ENCODE data around the gene NBPF12.
"Not testable (repeated sequence)": the region's sequence is repeated elsewhere in the genome, so short reads cannot be mapped to it uniquely, and the experiment has no call there.

The NBPF12 gene

GRCh38 chr1:146938242-146938902, at the start of gene NBPF12:
Gene NBPF12, plus strand, starts transcription at chr1:146938324. Its CDS starts 21,820 bp downstream, at chr1:146960144.
- H3K4me3 ChIP-seq (ENCODE audit: insufficient read length, low read depth): peak within 1 kb of the TSS; percentile 76
- peak within 1 kb of the TSS; percentile 87 for H3K9ac ChIP-seq (ENCODE audit: insufficient read length, low read depth)
- H3K27me3 ChIP-seq (ENCODE audit: insufficient read depth, insufficient read length); H3K36me3 ChIP-seq (ENCODE audit: insufficient read depth, insufficient read length, low read length); H3K9me3 ChIP-seq (ENCODE audit: insufficient read depth, low read length); H3K4me1 ChIP-seq (ENCODE audit: insufficient read depth, insufficient read length): not testable (repeated sequence)
- peak; percentile 87 for DNase-seq (ENCODE audit: low read depth, low spot score)

GRCh38 chr1:146891355-146891754, 46.8 kb upstream of the NBPF12 start:
- not testable (repeated sequence) for H3K4me3 ChIP-seq (ENCODE audit: insufficient read length, low read depth); H3K36me3 ChIP-seq (ENCODE audit: insufficient read depth, insufficient read length, low read length); H3K9ac ChIP-seq (ENCODE audit: insufficient read length, low read depth); H3K4me1 ChIP-seq (ENCODE audit: insufficient read depth, insufficient read length); H3K27me3 ChIP-seq (ENCODE audit: insufficient read depth, insufficient read length); DNase-seq (ENCODE audit: low read depth, low spot score)
- peaks cover 17% of the 10 kb centered on the region for H3K9me3 ChIP-seq (ENCODE audit: insufficient read depth, low read length)

GRCh38 chr1:146892331-146892730, 45.8 kb upstream of the NBPF12 start:
- H3K9ac ChIP-seq (ENCODE audit: insufficient read length, low read depth); H3K36me3 ChIP-seq (ENCODE audit: insufficient read depth, insufficient read length, low read length); H3K4me3 ChIP-seq (ENCODE audit: insufficient read length, low read depth); H3K4me1 ChIP-seq (ENCODE audit: insufficient read depth, insufficient read length); DNase-seq (ENCODE audit: low read depth, low spot score); H3K27me3 ChIP-seq (ENCODE audit: insufficient read depth, insufficient read length): not testable (repeated sequence)
- H3K9me3 ChIP-seq (ENCODE audit: insufficient read depth, low read length): peaks cover 17% of the 10 kb centered on the region

GRCh38 chr1:146907565-146908261, 30.4 kb upstream of the NBPF12 start:
- H3K9ac ChIP-seq (ENCODE audit: insufficient read length, low read depth); H3K36me3 ChIP-seq (ENCODE audit: insufficient read depth, insufficient read length, low read length); DNase-seq (ENCODE audit: low read depth, low spot score); H3K27me3 ChIP-seq (ENCODE audit: insufficient read depth, insufficient read length); H3K4me3 ChIP-seq (ENCODE audit: insufficient read length, low read depth); H3K9me3 ChIP-seq (ENCODE audit: insufficient read depth, low read length); H3K4me1 ChIP-seq (ENCODE audit: insufficient read depth, insufficient read length): not testable (repeated sequence)

GRCh38 chr1:146912975-146913374, 25.1 kb upstream of the NBPF12 start:
- H3K27me3 ChIP-seq (ENCODE audit: insufficient read depth, insufficient read length); H3K36me3 ChIP-seq (ENCODE audit: insufficient read depth, insufficient read length, low read length); H3K9ac ChIP-seq (ENCODE audit: insufficient read length, low read depth); H3K4me1 ChIP-seq (ENCODE audit: insufficient read depth, insufficient read length); H3K9me3 ChIP-seq (ENCODE audit: insufficient read depth, low read length); H3K4me3 ChIP-seq (ENCODE audit: insufficient read length, low read depth): not testable (repeated sequence)
- DNase-seq (ENCODE audit: low read depth, low spot score): peak; percentile 33

GRCh38 chr1:146920811-146921210, 17.3 kb upstream of the NBPF12 start:
- H3K4me3 ChIP-seq (ENCODE audit: insufficient read length, low read depth); H3K9ac ChIP-seq (ENCODE audit: insufficient read length, low read depth); H3K9me3 ChIP-seq (ENCODE audit: insufficient read depth, low read length); H3K27me3 ChIP-seq (ENCODE audit: insufficient read depth, insufficient read length); DNase-seq (ENCODE audit: low read depth, low spot score); H3K36me3 ChIP-seq (ENCODE audit: insufficient read depth, insufficient read length, low read length); H3K4me1 ChIP-seq (ENCODE audit: insufficient read depth, insufficient read length): not testable (repeated sequence)

- H3K4me1 ChIP-seq (ENCODE audit: insufficient read depth, insufficient read length); H3K9me3 ChIP-seq (ENCODE audit: insufficient read depth, low read length); H3K27me3 ChIP-seq (ENCODE audit: insufficient read depth, insufficient read length); DNase-seq (ENCODE audit: low read depth, low spot score); H3K9ac ChIP-seq (ENCODE audit: insufficient read length, low read depth); H3K4me3 ChIP-seq (ENCODE audit: insufficient read length, low read depth); H3K36me3 ChIP-seq (ENCODE audit: insufficient read depth, insufficient read length, low read length): not testable (repeated sequence)
Measured at GRCh38 chr1:146922614-146923013, 15.5 kb upstream of the NBPF12 start.

GRCh38 chr1:146924106-146924505, 14.0 kb upstream of the NBPF12 start:
- H3K4me3 ChIP-seq (ENCODE audit: insufficient read length, low read depth); H3K9me3 ChIP-seq (ENCODE audit: insufficient read depth, low read length); H3K9ac ChIP-seq (ENCODE audit: insufficient read length, low read depth); H3K4me1 ChIP-seq (ENCODE audit: insufficient read depth, insufficient read length); H3K27me3 ChIP-seq (ENCODE audit: insufficient read depth, insufficient read length); DNase-seq (ENCODE audit: low read depth, low spot score); H3K36me3 ChIP-seq (ENCODE audit: insufficient read depth, insufficient read length, low read length): not testable (repeated sequence)

GRCh38 chr1:146926413-146926812, 11.7 kb upstream of the NBPF12 start:
- not testable (repeated sequence) for H3K4me3 ChIP-seq (ENCODE audit: insufficient read length, low read depth); H3K27me3 ChIP-seq (ENCODE audit: insufficient read depth, insufficient read length); DNase-seq (ENCODE audit: low read depth, low spot score); H3K9me3 ChIP-seq (ENCODE audit: insufficient read depth, low read length); H3K36me3 ChIP-seq (ENCODE audit: insufficient read depth, insufficient read length, low read length); H3K4me1 ChIP-seq (ENCODE audit: insufficient read depth, insufficient read length); H3K9ac ChIP-seq (ENCODE audit: insufficient read length, low read depth)

- H3K9ac ChIP-seq (ENCODE audit: insufficient read length, low read depth); H3K27me3 ChIP-seq (ENCODE audit: insufficient read depth, insufficient read length); H3K9me3 ChIP-seq (ENCODE audit: insufficient read depth, low read length); DNase-seq (ENCODE audit: low read depth, low spot score); H3K4me1 ChIP-seq (ENCODE audit: insufficient read depth, insufficient read length); H3K36me3 ChIP-seq (ENCODE audit: insufficient read depth, insufficient read length, low read length); H3K4me3 ChIP-seq (ENCODE audit: insufficient read length, low read depth): not testable (repeated sequence)
Measured at GRCh38 chr1:146930225-146930624, 7.9 kb upstream of the NBPF12 start.

- not testable (repeated sequence) for H3K4me1 ChIP-seq (ENCODE audit: insufficient read depth, insufficient read length); H3K27me3 ChIP-seq (ENCODE audit: insufficient read depth, insufficient read length); H3K36me3 ChIP-seq (ENCODE audit: insufficient read depth, insufficient read length, low read length); H3K4me3 ChIP-seq (ENCODE audit: insufficient read length, low read depth); H3K9ac ChIP-seq (ENCODE audit: insufficient read length, low read depth); DNase-seq (ENCODE audit: low read depth, low spot score); H3K9me3 ChIP-seq (ENCODE audit: insufficient read depth, low read length)
Measured at GRCh38 chr1:146934390-146935223, 3.5 kb upstream of the NBPF12 start.

- H3K9ac ChIP-seq (ENCODE audit: insufficient read length, low read depth); H3K9me3 ChIP-seq (ENCODE audit: insufficient read depth, low read length); H3K27me3 ChIP-seq (ENCODE audit: insufficient read depth, insufficient read length); H3K4me3 ChIP-seq (ENCODE audit: insufficient read length, low read depth); DNase-seq (ENCODE audit: low read depth, low spot score); H3K36me3 ChIP-seq (ENCODE audit: insufficient read depth, insufficient read length, low read length); H3K4me1 ChIP-seq (ENCODE audit: insufficient read depth, insufficient read length): not testable (repeated sequence)
Measured at GRCh38 chr1:146937462-146937861, 662 bp upstream of the NBPF12 start.

Measured in NT2/D1 (cell line).